ENCODE measurements around the gene UCK2.
"Not testable (repeated sequence)": the region's sequence is repeated elsewhere in the genome, so short reads cannot be mapped to it uniquely, and the experiment has no call there.

Gene UCK2

GRCh38 chr1:165827268-165828102 is at the start of gene UCK2:
UCK2 (plus strand) TSS chr1:165827614; CDS start chr1:165827834, 220 bp downstream.
- no peak for TF ChIP-seq CTCF (IDR thresholded peaks at IDR 0.05)

GRCh38 chr1:165778197-165778596 is 49.2 kb upstream of the UCK2 start:
- H3K4me3 ChIP-seq (ENCODE audit: low read depth in 1 of 2, low read length in 1 of 2); H3K9me3 ChIP-seq; H3K4me1 ChIP-seq (ENCODE audit: control insufficient read depth in 1 of 2, insufficient read depth in 1 of 2, low read depth in 1 of 2, low read length in 1 of 2); H3K27ac ChIP-seq; H3K36me3 ChIP-seq; H3K27me3 ChIP-seq: not testable (repeated sequence)

More at GRCh38 chr1:165827268-165828102, at the start of gene UCK2:
- peaks cover 18 to 22% of the 10 kb centered on the region in 2 experiments for H3K4me1 ChIP-seq (ENCODE audit: control insufficient read depth in 1 of 2, insufficient read depth in 1 of 2, low read depth in 1 of 2, low read length in 1 of 2)
- H3K27me3 ChIP-seq: no peaks in the 10 kb centered on the region
- peak within 1 kb of the TSS; percentile 74 to 82 for H3K4me3 ChIP-seq (ENCODE audit: low read depth in 1 of 2, low read length in 1 of 2)
- no peaks in the 10 kb centered on the region for H3K36me3 ChIP-seq
- no peaks in the 10 kb centered on the region for H3K9me3 ChIP-seq
- peak within 1 kb of the TSS; percentile 46 for H3K27ac ChIP-seq

GRCh38 chr1:165783519-165783918 is 43.9 kb upstream of the UCK2 start:
- not testable (repeated sequence) for H3K4me3 ChIP-seq (ENCODE audit: low read depth in 1 of 2, low read length in 1 of 2); H3K4me1 ChIP-seq (ENCODE audit: control insufficient read depth in 1 of 2, insufficient read depth in 1 of 2, low read depth in 1 of 2, low read length in 1 of 2); H3K9me3 ChIP-seq; H3K27ac ChIP-seq; H3K27me3 ChIP-seq; H3K36me3 ChIP-seq

- H3K9me3 ChIP-seq: no peaks in the 10 kb centered on the region
- no peak overlapping the region for H3K27ac ChIP-seq
- H3K36me3 ChIP-seq: no peaks in the 10 kb centered on the region
- H3K27me3 ChIP-seq: no peaks in the 10 kb centered on the region
- H3K4me1 ChIP-seq (ENCODE audit: control insufficient read depth in 1 of 2, insufficient read depth in 1 of 2, low read depth in 1 of 2, low read length in 1 of 2): no peaks in the 10 kb centered on the region
- TF ChIP-seq CTCF (IDR thresholded peaks at IDR 0.05): no peak
- no peak overlapping the region for H3K4me3 ChIP-seq (ENCODE audit: low read depth in 1 of 2, low read length in 1 of 2)
Observed at GRCh38 chr1:165787741-165788140, 39.7 kb upstream of the UCK2 start.

GRCh38 chr1:165793951-165794350 is 33.5 kb upstream of the UCK2 start:
- TF ChIP-seq CTCF (IDR thresholded peaks at IDR 0.05): no peak
- Histone ChIP-seq H3K4me1 (ENCODE audit: control insufficient read depth in 1 of 2, insufficient read depth in 1 of 2, low read depth in 1 of 2, low read length in 1 of 2) (no peaks in the 10 kb centered on the region), H3K36me3 (no peaks in the 10 kb centered on the region), H3K27ac (no peak overlapping the region), H3K4me3 (ENCODE audit: low read depth in 1 of 2, low read length in 1 of 2) (no peak overlapping the region), H3K27me3 (no peaks in the 10 kb centered on the region), H3K9me3 (no peaks in the 10 kb centered on the region)

GRCh38 chr1:165795894-165796293 is 31.5 kb upstream of the UCK2 start:
- no peaks in the 10 kb centered on the region for H3K36me3 ChIP-seq

More at GRCh38 chr1:165795894-165796293, 31.5 kb upstream of the UCK2 start:
- Histone ChIP-seq H3K9me3 (no peaks in the 10 kb centered on the region), H3K27me3 (no peaks in the 10 kb centered on the region), H3K27ac (no peak overlapping the region), H3K4me3 (ENCODE audit: low read depth in 1 of 2, low read length in 1 of 2) (no peak overlapping the region), H3K4me1 (ENCODE audit: control insufficient read depth in 1 of 2, insufficient read depth in 1 of 2, low read depth in 1 of 2, low read length in 1 of 2) (no peaks in the 10 kb centered on the region)
- TF ChIP-seq CTCF (IDR thresholded peaks at IDR 0.05): no peak

Measured in neutrophil (primary cell).